Activated CD4-positive, alpha-beta memory T cell treated with anti-CD3 and anti-CD28 coated beads for 36 hours (primary cell): ENCODE data around the gene TTN. TPM values are rescaled to one million over a fixed set of nuclear protein-coding genes. Genes with fewer than 3 reads are reported as not detected.
"Not testable (repeated sequence)": the region's sequence is repeated elsewhere in the genome, so short reads cannot be mapped to it uniquely, and the experiment has no call there.

Source experiments
- CTCF ChIA-PET: fragments of 350-600 bp; sonication (Branson Sonifier 250); formaldehyde crosslinking; loops from one replicate; lab custom pipeline; 2021; ENCODE audit warnings: antibody characterized with exemption, inconsistent platforms; lab: Charles Lee
- POLR2A ChIA-PET: fragments of 350-600 bp; sonication (Branson Sonifier 250); formaldehyde crosslinking; loops from one replicate; lab custom pipeline; 2021; ENCODE audit warnings: antibody characterized with exemption; lab: Charles Lee
- DNase-seq: peaks from one replicate; pipeline ENCODE4 v3.0.0-alpha.2; 2020
- H3K27ac Mint-ChIP-seq: one replicate; pipeline ENCODE4 v1.8.0; 2021; ENCODE audit warnings: mixed read lengths
- H3K27me3 Mint-ChIP-seq: one replicate; pipeline ENCODE4 v1.8.0; 2021; ENCODE audit warnings: mixed read lengths
- H3K36me3 Mint-ChIP-seq: one replicate; pipeline ENCODE4 v1.8.0; 2021; ENCODE audit warnings: mixed read lengths
- H3K4me1 Mint-ChIP-seq: one replicate; pipeline ENCODE4 v1.8.0; 2021; ENCODE audit warnings: low read depth, mixed read lengths
- H3K4me3 Mint-ChIP-seq: one replicate; pipeline ENCODE4 v1.8.0; 2021; ENCODE audit warnings: mild to moderate bottlenecking, mixed read lengths
- H3K9me3 Mint-ChIP-seq: one replicate; pipeline ENCODE4 v1.8.0; 2021; ENCODE audit warnings: mixed read lengths
- intact Hi-C: fragments of 100-400 bp; cut with micrococcal nuclease; formaldehyde crosslinking; loops from one replicate; pipeline ENCODE4 v1.15.1; 2023
- total RNA-seq, 2 experiments: library from RNA; stranded (reverse); gene quantifications; one replicate each; pipeline ENCODE4 v1.2.3, GENCODE V29; 2021

The TTN gene
- total RNA-seq, 2 experiments from 2014 or later: 0.73 to 1.2 TPM

DNA sequence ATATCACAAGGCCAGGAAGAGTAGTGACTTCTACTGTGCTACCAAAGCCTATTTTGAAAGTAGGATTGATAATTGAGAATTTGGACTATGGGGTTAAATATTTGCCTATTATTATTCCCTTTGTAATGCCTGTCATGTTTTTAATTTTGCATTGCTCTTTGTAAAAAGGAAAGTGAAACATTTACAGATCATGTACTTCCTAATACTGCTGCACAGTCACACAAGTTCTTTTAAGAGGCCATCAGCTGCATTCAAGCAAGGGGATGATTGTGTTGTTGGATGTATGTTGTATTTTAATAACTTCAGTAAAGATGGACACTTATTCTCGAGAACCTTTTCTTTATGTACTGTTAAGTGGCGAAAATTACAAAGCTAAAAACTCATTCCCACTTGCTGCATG is 256.9 kb downstream of the TTN start:
- ChIA-PET CTCF (no interaction called here), POLR2A (no interaction called here)
- Mint-ChIP-seq H3K27me3 (no peaks in the 10 kb centered on the region), H3K4me1 (peaks cover 2% of the 10 kb centered on the region), H3K36me3 (peaks cover 71% of the 10 kb centered on the region), H3K4me3 (no peak overlapping the region), H3K27ac (no peak overlapping the region), H3K9me3 (no peaks in the 10 kb centered on the region)
- no peak for DNase-seq
- intact Hi-C loops: no loop called here

DNA sequence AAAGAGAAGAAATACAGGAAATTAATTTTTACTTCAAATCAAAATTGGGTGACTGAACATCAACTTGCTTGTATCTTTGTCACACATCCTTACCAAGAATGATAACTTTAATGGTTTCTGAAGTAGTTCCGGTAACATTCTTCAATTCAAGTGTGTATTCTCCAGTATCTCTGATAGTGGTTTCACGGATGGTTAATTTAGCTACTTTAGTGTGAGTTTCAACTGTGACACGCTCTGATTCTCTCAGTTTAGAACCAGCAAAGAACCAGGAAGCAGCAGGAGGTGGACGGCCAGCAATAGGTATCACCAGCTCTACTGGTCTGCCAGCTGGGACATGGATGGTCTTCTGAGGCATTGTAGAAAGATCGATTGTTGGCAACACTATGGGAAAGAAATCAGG is 264.7 kb downstream of the TTN start:
- ChIA-PET POLR2A (no interaction called here), CTCF (no interaction called here)
- Mint-ChIP-seq H3K27me3 (no peaks in the 10 kb centered on the region), H3K4me1 (no peaks in the 10 kb centered on the region), H3K9me3 (no peaks in the 10 kb centered on the region), H3K4me3 (no peak overlapping the region), H3K27ac (no peak overlapping the region), H3K36me3 (peaks cover 69% of the 10 kb centered on the region)
- DNase-seq: no peak
- intact Hi-C loops: no loop called here

DNA sequence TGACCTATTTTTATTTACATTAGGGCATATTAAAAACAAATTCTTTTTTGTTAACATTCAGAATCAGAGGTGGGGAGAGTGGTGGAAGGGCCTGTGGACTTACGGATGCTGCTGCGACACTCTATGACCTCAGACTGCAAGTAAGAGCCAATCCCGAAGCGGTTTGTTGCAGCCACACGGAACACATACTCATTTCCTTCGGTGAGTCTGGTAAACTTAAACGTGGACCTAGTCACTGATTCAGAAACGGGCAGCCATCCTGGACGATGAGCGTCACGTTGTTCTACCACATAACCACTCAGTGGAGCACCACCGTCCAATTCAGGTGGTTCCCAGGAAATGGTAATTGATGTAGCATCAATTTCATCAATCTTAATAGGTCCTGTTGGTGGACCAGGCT is 265.1 kb downstream of the TTN start:
- CTCF ChIA-PET: no interaction called here
- intact Hi-C loops: no loop called here
- no peak overlapping the region for H3K4me3 Mint-ChIP-seq
- H3K9me3 Mint-ChIP-seq: no peaks in the 10 kb centered on the region
- POLR2A ChIA-PET: no interaction called here
- no peak overlapping the region for H3K27ac Mint-ChIP-seq
- DNase-seq: no peak
- H3K4me1 Mint-ChIP-seq: no peaks in the 10 kb centered on the region
- no peaks in the 10 kb centered on the region for H3K27me3 Mint-ChIP-seq
- peaks cover 66% of the 10 kb centered on the region for H3K36me3 Mint-ChIP-seq

- H3K4me1 Mint-ChIP-seq: peaks cover 9% of the 10 kb centered on the region
- H3K4me3 Mint-ChIP-seq: no peak overlapping the region
- no peaks in the 10 kb centered on the region for H3K9me3 Mint-ChIP-seq
- H3K27me3 Mint-ChIP-seq: no peaks in the 10 kb centered on the region
- ChIA-PET POLR2A (no interaction called here), CTCF (no interaction called here)
- DNase-seq: no peak
- no peak overlapping the region for H3K27ac Mint-ChIP-seq
- H3K36me3 Mint-ChIP-seq: peaks cover 82% of the 10 kb centered on the region
- intact Hi-C loops: no loop called here
Measured at GRCh38 chr2:178536037-178536436, 271.2 kb downstream of the TTN start.

GRCh38 chr2:178531168-178531567 is 276.1 kb downstream of the TTN start:
- DNase-seq: no peak
- intact Hi-C loops: loop anchor here (2.0 kb wide), 1 partner anchor 80 kb away; the partner anchor contains the start of genes PJVK and PRKRA
- H3K4me3 Mint-ChIP-seq: peak overlapping the region; percentile 9
- peaks cover 42% of the 10 kb centered on the region for H3K4me1 Mint-ChIP-seq
- no peaks in the 10 kb centered on the region for H3K27me3 Mint-ChIP-seq
- H3K9me3 Mint-ChIP-seq: no peaks in the 10 kb centered on the region
- CTCF ChIA-PET: interaction anchor here (0.8 to 1.9 kb wide), 3 partner anchors 18 to 52 kb away, joined by 3 to 7 read pairs (median 6); partner anchors contain the start of gene PLEKHA3
- peaks cover 55% of the 10 kb centered on the region for H3K36me3 Mint-ChIP-seq
- POLR2A ChIA-PET: interaction anchor here (0.6 to 1.3 kb wide), 3 partner anchors 9 to 81 kb away, joined by 3 to 9 read pairs (median 3); no protein-coding TSS in a partner anchor
- peak overlapping the region; percentile 65 for H3K27ac Mint-ChIP-seq

GRCh38 chr2:178530625-178531142 is 276.5 kb downstream of the TTN start:
- intact Hi-C loops: loop anchor here (1.0 to 2.0 kb wide), 4 partner anchors 9 to 80 kb away; partner anchors contain the start of genes PJVK and PRKRA
- ChIA-PET POLR2A (interaction anchor here (0.7 to 1.3 kb wide), 5 partner anchors 9 to 117 kb away, joined by 3 to 9 read pairs (median 3); no protein-coding TSS in a partner anchor), CTCF (interaction anchor here (0.8 to 1.9 kb wide), 5 partner anchors 9 to 51 kb away, joined by 3 to 7 read pairs (median 5); partner anchors contain the start of gene PLEKHA3)
- H3K36me3 Mint-ChIP-seq: peaks cover 50% of the 10 kb centered on the region
- H3K9me3 Mint-ChIP-seq: no peaks in the 10 kb centered on the region
- H3K27me3 Mint-ChIP-seq: no peaks in the 10 kb centered on the region
- H3K4me3 Mint-ChIP-seq: peak overlapping the region; percentile 9
- DNase-seq: peak; percentile 78
- peaks cover 45% of the 10 kb centered on the region for H3K4me1 Mint-ChIP-seq
- peak overlapping the region; percentile 65 for H3K27ac Mint-ChIP-seq

DNA sequence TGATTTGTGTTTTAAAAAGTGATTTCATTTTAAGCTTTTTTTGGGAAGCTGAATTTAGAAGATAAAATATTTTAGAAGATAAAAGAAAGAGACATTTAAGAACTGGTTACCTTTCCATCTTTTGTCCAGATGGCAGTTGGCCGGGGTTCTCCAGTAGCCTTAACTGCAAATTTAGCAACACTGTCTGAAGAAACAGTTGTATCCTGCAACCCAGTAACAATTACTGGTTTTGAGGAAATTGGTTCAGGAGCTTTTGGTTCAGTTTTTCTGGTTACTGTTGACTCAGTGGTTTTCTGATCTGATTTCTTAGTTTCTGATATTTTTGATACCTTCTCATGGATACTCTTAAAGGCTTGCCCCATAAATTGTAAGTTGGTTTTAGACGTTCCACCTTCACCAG is 277.1 kb downstream of the TTN start:
- Mint-ChIP-seq H3K4me1 (peaks cover 48% of the 10 kb centered on the region), H3K4me3 (peak overlapping the region; percentile 9), H3K27me3 (no peaks in the 10 kb centered on the region), H3K27ac (peak overlapping the region; percentile 65), H3K9me3 (no peaks in the 10 kb centered on the region), H3K36me3 (peaks cover 46% of the 10 kb centered on the region)
- ChIA-PET CTCF (interaction anchor here (0.8 to 1.9 kb wide), 5 partner anchors 8 to 51 kb away, joined by 3 to 7 read pairs (median 5); partner anchors contain the start of gene PLEKHA3), POLR2A (interaction anchor here (0.7 to 1.3 kb wide), 5 partner anchors 8 to 116 kb away, joined by 3 to 9 read pairs (median 3); no protein-coding TSS in a partner anchor)
- intact Hi-C loops: loop anchor here (1.0 to 2.0 kb wide), 4 partner anchors 9 to 79 kb away; partner anchors contain the start of genes PJVK and PRKRA
- DNase-seq: no peak

DNA sequence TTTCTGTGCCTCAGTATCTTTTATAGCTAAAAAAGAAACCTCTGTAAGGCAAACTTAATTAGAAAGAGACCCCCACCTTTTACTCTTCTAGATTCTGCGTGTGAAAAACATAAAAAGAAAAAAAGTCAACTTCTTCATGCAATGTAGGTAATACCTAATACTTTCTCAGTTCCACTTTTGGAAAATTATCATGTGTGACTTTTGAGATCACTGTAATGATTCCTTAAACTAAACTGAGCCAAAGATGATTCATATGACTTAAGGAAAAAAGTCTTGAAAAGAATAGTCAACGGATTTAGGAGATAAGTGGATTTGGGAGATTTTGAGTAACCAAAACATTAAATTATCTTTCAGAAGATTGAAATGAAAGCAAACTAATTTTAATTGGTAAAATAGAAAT is 278.0 kb downstream of the TTN start:
- H3K4me1 Mint-ChIP-seq: peaks cover 54% of the 10 kb centered on the region
- no peaks in the 10 kb centered on the region for H3K9me3 Mint-ChIP-seq
- H3K27ac Mint-ChIP-seq: no peak overlapping the region
- no peaks in the 10 kb centered on the region for H3K27me3 Mint-ChIP-seq
- ChIA-PET POLR2A (interaction anchor here (1.3 kb wide), 1 partner anchor 15 kb away, joined by 8 read pairs; no protein-coding TSS in a partner anchor), CTCF (no interaction called here)
- peaks cover 36% of the 10 kb centered on the region for H3K36me3 Mint-ChIP-seq
- no peak for DNase-seq
- H3K4me3 Mint-ChIP-seq: no peak overlapping the region
- intact Hi-C loops: no loop called here

- Mint-ChIP-seq H3K36me3 (peaks cover 31% of the 10 kb centered on the region), H3K9me3 (no peaks in the 10 kb centered on the region), H3K4me1 (peaks cover 57% of the 10 kb centered on the region), H3K4me3 (no peak overlapping the region), H3K27ac (no peak overlapping the region), H3K27me3 (no peaks in the 10 kb centered on the region)
- no peak for DNase-seq
- POLR2A ChIA-PET: no interaction called here
- intact Hi-C loops: no loop called here
- CTCF ChIA-PET: no interaction called here
Measured at GRCh38 chr2:178528647-178529046, 278.6 kb downstream of the TTN start.

- ChIA-PET CTCF (interaction anchor here (1.0 kb wide), 1 partner anchor 113 kb away, joined by 4 read pairs; no protein-coding TSS in a partner anchor), POLR2A (no interaction called here)
- H3K36me3 Mint-ChIP-seq: peaks cover 28% of the 10 kb centered on the region
- DNase-seq: no peak
- H3K27me3 Mint-ChIP-seq: no peaks in the 10 kb centered on the region
- H3K9me3 Mint-ChIP-seq: no peaks in the 10 kb centered on the region
- intact Hi-C loops: no loop called here
- H3K27ac Mint-ChIP-seq: no peak overlapping the region
- no peak overlapping the region for H3K4me3 Mint-ChIP-seq
- peaks cover 61% of the 10 kb centered on the region for H3K4me1 Mint-ChIP-seq
Measured at GRCh38 chr2:178527592-178527991, 279.6 kb downstream of the TTN start.

DNA sequence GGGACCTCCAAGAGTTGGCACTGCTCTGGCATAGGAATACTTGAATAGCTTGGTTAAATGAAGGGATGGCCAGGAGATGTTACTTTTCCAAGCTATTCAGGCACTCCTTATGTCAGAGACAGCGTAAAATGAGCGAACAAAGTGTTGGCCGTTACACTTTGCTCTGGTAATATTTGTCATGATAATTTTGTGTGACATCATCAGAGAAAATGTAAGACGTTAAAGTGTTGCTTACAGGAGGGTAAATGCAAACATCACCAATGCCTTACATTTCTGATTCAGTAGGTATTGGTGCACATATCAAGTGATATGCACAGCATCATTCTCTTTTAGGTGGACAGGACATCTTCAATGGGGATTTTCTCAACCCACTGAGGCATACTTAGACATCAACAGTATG is 281.0 kb downstream of the TTN start:
- ChIA-PET POLR2A (no interaction called here), CTCF (no interaction called here)
- no peak overlapping the region for H3K27ac Mint-ChIP-seq
- intact Hi-C loops: no loop called here
- peaks cover 63% of the 10 kb centered on the region for H3K4me1 Mint-ChIP-seq
- no peak overlapping the region for H3K4me3 Mint-ChIP-seq
- H3K27me3 Mint-ChIP-seq: no peaks in the 10 kb centered on the region
- DNase-seq: no peak
- H3K36me3 Mint-ChIP-seq: peaks cover 23% of the 10 kb centered on the region
- peaks cover 4% of the 10 kb centered on the region for H3K9me3 Mint-ChIP-seq

GRCh38 chr2:178525460-178525859 is 281.8 kb downstream of the TTN start:
- Mint-ChIP-seq H3K4me1 (peaks cover 63% of the 10 kb centered on the region), H3K36me3 (peaks cover 16% of the 10 kb centered on the region)
- intact Hi-C loops, H3K9me3 Mint-ChIP-seq, POLR2A ChIA-PET, DNase-seq, H3K27ac Mint-ChIP-seq, H3K4me3 Mint-ChIP-seq, CTCF ChIA-PET, H3K27me3 Mint-ChIP-seq: not testable (repeated sequence)
